ENCODE measurements around the gene ACTG1. TPM values are rescaled to one million over a fixed set of nuclear protein-coding genes. Genes with fewer than 3 reads are reported as not detected.

ACTG1 gene
- total RNA-seq, 1 donor from 2014 or later = 5,358 TPM

DNA sequence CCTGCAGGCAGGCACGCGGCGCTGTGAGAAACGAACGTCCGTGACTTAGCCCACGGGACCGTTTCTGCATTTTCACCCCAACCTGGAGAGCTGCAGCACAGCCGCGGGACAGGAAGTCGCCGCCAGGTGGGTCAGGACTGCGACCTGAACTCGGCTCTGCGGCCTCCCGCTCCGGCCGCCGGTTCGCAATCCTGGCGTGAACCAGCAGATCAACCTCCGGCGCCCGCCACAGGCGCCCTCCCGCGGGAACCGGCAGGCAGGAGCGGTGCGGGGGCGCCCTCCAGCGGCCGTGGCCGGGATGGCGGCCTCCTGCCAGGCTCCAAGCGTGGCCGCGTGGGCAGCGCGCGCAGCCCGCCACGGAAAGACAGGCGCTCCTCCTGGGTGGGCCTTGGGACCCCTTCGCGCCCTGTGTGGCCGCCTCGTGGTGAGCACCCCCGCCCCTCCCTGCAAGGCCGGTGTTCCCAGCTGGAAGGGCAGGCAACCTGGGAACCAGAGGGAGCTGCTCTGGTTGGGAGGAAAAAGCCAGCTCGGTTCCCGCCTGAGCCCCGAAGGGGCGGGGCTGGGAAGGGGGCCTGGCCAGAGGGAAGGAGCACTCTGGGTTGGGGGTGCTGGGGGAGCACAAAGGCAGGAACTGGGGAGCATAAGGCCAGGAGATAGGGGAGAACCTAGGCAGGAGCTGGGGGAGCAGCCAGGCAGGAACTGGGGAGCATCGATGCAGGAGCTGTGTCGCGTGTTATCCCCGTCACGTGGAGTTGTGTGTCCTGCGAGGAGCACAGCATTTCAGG lies 28.2 kb downstream of the ACTG1 start:
- FAIRE-seq = no peak
- DNase-seq (ENCODE audit: low spot score in 2 of 2) = peak; percentile 88 to 90

DNA sequence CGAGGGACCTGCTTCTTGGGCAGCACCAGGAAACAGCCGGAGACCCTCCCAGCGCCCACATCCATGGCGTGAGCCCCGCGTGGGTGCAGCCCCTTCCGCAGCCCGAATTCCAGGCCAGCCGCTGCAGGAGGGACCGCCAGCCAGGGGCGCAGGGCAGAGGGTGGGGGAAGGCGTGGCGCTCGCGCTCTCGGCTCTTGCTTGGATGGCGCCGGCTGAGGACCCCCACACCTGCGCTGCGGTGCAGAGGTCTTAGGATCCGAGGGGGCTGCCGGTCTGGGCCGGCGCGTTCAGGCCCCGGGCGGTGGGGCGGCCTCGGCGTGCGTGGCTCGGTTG lies 28.8 kb downstream of the ACTG1 start:
- DNase-seq (ENCODE audit: low spot score in 2 of 2) (no peak), FAIRE-seq (no peak)

DNA sequence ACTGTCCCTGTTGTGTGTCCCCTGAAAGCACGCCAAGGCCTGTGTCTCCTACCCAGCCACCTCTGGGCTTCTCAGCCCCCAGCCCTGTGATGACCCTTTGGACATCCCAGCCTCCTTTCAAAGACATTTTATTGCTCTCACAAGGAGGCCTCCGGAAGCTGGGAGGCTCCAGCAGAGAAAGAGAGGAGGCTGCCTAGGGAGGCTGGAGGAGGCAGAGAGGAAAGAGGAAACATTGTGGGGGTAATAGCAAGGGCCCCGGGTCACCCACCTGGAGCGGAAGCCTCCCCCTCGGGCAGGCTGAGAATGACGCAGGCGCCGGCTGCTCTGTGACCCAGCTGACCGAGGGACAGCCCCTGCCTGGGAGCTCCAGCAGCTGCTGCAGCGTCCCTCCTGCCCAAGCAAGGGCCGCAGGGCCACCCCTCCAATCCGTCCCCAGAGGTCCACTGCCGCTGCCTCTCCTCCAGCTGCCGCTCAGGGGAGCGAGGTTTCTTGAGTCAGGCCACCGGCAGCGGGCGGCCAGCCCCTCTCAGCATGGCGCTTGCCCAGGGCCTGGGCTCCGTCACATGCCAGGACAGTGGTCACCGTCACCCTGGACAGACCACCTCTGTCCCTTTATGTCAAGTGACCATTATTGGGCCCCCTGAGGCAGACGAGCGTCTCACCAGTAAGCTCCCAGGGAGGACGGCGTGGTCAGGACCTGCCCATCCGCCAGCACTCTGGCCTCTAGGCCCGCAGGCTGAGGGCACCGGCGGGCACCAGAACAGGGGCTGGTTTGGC lies 29.3 kb downstream of the ACTG1 start:
- DNase-seq (ENCODE audit: low spot score in 2 of 2) (no peak), FAIRE-seq (no peak)

DNA sequence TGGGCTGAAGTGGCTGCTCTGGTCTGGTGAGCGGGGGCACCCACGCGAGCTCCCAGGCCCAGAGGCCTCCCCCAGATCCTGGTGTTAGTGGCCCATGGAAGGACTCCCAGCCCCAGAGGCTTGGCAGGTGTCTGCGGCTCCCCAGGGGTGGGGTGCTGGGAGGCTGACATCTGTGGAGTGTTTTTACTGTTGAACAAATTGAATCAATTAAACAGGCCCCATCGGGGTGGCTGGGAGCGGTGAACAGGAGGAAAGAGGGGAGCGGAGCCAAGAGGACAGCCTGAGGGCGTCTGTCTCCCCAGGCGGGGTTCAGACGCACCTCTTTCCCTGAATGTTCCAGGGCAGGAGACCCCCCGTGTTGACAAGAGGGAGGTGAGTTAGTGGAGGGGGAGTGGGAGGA lies 29.9 kb downstream of the ACTG1 start:
- DNase-seq (ENCODE audit: low spot score in 2 of 2) = no peak

DNA sequence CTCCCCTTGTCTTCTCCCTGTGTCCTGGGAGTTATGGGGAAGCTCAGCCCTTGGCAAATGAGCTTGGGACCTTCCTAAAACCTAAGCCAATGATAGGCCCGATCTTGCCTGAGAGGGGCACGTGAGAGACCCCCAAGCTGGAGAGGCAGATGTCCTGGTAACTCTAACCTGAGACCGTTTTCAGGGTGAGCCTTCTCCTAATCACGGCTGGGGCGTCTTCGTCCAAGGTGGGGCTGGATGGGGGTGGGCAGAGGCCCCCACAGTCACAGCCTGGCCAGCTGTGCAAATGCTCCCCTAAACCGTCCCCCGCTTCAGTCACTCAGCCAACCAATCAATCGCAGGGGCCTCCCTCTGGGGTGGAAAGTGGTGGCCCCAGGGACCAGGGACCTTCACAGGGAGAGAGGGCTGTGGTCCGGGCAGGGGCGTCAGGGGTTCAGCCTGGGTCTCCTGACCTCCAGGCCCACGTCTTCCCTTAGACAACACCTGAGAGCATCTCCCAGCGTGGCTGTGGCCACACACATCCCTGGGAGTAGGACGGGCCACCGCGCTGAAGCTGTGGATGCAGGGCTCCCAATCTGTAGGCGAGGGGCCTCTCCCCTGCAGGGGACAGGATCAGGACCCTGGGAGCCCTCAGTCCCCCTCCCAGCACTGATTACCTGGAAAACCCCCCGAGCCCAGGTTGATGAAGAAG lies 30.6 kb downstream of the ACTG1 start:
- no peak for DNase-seq (ENCODE audit: low spot score in 2 of 2)

More for the DNA sequence above, 29.9 kb downstream of the ACTG1 start:
- no peak for FAIRE-seq

DNA sequence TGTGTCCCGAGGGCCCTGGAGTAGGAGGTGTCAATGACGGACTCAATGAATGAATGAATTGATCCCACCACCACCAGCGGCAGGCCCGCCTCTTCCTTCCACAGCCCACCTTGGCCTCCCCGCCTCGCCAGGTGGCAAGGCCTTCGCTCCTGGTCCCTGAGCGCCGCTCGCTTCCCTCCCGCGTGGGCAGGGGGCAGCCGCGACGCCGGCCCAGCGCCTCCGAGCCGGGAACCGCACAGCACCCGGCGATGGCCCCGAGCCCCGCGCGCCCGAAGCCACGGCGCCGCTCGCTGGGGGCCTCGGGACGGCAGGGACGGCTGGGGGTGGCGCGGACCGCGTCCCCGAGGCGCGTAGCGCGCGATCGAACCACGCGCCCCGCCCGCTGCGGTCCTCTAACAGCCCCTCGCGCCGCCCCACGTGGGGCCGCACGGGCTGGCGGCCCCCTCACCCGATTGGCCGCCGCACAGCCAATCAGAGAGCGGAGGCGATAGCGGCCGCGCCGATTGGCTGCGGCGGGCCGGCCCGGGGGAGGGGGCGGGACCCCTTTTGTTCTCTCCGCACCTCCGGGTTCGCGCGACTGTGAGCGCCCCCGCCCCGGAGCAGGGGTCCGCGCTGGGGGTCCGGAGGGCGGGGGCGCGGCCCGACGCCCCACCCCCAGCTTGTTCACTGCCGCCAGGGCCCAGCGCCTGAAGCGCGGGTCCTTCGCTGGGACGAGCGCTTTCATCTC lies 31.4 kb downstream of the ACTG1 start:
- DNase-seq (ENCODE audit: low spot score in 2 of 2) (peak; percentile 97 to 98), FAIRE-seq (no peak)

More for the DNA sequence above, 30.6 kb downstream of the ACTG1 start:
- no peak for FAIRE-seq

DNA sequence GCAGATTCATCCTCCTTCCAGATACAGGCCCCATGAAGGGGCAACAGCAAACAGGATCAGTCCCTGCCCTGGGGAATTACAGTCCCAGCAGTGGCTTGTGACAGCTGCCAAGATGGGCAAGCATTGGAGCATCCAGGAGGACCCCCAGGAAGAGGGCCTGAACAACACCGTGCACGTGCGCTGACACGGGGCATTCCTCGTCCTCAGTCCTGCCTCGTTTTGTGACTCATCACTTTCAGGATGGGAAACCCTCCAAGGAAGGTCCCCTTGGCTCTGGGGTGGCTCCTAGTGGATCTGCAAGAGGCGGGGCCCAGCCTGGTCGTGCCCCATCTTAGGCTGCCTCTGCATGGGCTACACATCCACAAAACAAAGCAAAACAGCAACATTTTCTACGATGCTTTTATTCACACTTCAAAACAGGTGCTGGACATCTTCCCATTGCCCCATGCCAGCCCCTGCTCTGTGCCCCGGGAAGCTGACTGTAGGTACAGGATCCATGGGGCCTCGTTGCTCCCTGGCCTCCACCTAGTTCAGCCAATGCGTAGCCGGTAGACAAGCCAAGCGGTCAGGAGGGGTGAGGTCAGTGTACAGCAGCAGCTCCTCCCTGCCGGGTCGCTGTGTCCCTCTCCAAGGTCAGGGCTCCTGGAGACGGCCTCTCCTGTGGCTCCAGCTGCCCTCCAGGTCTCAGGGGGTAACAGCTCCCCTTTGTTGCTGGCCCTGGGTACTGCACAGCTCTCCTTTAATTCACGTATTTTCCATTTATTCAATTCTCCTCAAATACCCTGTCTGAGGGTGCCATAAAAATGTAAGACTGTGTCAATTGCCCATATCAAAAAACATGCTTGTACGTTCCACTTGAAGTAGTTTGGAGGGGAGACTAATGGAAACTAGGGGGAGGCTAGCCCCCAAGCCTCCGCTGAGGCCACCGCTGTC lies 32.2 kb downstream of the ACTG1 start:
- no peak for DNase-seq (ENCODE audit: low spot score in 2 of 2)
- no peak for FAIRE-seq

DNA sequence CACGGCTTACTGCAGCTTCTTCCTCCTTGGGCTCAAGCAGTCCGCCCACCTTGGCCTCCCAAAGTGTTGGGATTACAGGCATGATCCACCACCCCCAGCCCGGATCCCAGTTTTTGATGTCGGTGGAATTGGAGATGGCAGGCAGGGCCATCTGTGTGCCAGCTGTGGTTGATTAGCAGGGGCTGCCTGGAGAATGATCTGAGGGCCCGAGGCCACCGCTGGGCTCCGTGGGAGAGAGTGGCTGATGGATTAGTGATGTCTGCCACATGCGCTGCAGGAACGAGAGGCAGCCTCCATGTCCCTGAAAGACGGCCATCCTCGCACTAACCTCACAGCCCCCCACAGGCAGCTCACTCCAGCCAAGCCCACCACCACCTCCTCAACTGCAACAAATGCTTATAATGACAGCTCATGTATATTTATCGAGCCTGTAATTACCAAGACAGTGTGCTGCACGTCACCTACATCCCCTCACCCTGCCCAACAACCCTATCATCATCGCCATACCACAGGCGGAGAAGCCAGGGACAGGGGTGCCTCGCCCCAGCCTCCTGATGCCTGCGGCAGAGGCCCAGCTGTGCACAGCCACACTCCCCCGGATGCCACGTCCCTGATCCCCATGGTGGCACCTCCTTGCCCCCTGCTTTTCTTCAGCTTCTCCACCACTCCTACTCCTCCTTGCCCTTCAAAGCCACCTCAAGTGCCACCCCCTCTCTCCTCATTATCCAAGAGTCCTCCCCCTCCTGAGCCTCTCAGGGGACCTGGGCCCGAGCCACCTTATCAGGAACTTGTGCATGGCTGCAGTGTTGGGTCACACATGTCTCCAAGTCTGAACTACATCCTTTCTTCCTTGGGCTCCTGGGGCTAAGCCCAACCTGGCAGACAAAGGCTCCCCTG lies 33.2 kb downstream of the ACTG1 start:
- FAIRE-seq (no peak), DNase-seq (ENCODE audit: low spot score in 2 of 2) (no peak)

DNA sequence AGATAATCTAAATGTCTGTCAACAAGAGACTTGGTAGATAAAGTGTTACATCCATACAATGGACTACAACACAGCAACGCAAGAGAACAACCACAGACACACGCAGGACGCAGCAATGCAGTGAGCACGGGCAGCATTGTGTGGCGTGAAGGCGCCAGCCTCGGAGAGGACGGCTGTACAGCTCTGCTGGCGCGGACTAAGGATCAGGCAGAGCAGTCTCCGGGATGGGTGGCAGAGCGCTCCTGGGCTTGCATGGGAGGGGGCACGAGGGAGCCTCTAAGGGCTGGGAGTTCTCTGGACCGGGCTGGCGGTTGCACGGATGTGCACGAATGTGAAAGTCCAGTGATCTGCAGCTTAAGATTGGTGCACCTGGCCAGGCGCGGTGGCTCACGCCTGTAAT lies 34.5 kb downstream of the ACTG1 start:
- DNase-seq (ENCODE audit: low spot score in 2 of 2) = no peak
- no peak for FAIRE-seq

DNA sequence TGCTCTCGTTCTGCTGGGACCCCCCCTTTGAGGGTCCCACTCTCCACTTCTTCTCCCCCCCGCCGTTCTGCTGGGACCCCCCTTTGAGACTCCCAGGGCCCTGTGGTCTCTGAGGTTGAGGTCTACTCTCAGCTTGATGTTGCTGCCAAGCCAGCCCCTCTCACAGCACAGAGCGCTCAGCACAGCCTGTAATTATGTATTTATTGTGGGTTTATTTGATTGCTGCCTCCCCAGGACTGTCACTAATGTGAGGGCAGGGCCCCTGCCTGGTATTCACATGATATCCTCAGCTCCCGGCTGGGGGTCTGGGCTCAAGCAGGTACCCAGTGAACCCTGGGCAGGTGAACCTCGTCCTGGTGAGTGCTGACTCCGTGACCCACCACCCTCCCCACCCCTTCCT lies 35.4 kb downstream of the ACTG1 start:
- DNase-seq (ENCODE audit: low spot score in 2 of 2) (no peak), FAIRE-seq (no peak)

DNA sequence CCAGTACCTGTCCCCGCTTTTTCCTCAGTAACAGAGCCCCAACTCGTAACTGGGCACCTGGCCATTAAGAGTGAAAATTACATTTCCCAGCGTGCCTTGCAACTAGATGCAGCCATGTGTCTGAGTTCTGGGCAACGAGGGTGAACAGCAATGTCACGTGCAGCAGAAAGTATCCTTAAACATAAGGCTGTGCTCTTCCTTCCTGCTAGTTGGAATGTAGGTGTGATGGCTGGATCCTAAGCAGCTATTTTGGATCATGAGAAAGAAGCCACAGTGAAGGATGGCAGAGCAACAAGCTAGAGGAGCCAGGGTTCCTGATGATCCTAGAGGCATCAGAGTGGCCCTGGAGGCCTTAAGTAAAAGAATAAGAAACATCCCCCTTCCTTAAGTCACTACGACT lies 36.0 kb downstream of the ACTG1 start:
- no peak for DNase-seq (ENCODE audit: low spot score in 2 of 2)
- FAIRE-seq = no peak

DNA sequence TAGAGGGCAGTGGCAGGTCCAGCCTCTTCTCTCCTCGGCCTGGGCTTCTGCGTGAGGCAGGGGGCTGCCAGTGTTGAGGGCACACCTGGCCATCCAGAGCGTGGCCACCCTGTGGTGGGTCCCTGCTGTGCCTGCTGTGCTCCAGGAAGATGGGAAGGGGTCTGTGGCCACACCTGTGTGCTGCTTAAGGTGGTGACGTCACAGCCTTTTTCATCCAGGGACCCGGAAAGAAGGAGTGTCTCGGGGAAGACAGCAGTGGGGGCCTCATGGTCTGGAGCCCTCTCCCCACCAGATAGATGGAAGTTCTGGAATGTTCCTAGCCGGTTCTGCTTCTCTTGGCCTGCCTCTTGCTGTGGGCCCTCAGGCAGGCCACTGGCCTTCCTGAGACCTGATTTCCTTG lies 36.5 kb downstream of the ACTG1 start:
- FAIRE-seq (no peak), DNase-seq (ENCODE audit: low spot score in 2 of 2) (no peak)

DNA sequence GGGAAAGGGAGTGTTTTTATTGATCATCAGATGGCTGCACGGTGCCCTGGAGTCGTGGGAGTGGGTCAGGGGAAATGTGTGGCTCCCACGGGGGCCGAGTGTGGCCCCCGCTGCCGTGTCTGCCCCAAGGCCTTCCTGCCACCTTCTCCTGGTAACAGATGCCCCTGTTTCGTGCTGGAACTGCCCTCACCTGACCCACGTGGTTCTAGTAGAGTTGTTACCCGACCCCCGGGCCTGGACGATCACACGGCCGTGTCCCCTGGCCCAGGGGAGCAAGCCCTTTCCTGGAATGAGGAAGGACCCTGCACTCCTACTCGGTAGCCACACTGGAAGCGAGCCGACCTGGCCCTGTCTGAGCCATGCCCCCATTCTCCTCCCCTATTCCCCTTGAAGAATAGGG lies 37.6 kb downstream of the ACTG1 start:
- DNase-seq (ENCODE audit: low spot score in 2 of 2) = no peak
- no peak for FAIRE-seq

DNA sequence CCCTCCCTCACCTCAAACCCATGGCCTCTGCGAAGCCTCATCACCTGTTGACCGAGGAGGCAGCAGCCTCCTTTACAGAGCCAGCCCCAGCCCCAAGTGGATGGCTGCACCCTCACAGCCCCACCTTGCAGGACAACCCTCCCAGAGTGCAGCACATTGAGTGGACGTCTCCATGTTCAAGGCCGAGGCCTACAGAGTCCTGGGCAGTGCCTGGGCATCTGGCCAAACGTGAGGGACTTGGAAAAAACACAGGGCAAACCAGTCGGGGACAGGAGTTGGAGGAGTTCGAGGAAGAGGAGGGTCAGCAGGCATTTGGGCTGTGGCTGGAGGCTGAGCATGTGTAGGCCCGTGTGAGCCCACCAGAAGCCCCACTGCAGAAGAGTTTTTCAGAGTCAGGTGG lies 39.6 kb downstream of the ACTG1 start:
- DNase-seq (ENCODE audit: low spot score in 2 of 2) (no peak), FAIRE-seq (no peak)

DNA sequence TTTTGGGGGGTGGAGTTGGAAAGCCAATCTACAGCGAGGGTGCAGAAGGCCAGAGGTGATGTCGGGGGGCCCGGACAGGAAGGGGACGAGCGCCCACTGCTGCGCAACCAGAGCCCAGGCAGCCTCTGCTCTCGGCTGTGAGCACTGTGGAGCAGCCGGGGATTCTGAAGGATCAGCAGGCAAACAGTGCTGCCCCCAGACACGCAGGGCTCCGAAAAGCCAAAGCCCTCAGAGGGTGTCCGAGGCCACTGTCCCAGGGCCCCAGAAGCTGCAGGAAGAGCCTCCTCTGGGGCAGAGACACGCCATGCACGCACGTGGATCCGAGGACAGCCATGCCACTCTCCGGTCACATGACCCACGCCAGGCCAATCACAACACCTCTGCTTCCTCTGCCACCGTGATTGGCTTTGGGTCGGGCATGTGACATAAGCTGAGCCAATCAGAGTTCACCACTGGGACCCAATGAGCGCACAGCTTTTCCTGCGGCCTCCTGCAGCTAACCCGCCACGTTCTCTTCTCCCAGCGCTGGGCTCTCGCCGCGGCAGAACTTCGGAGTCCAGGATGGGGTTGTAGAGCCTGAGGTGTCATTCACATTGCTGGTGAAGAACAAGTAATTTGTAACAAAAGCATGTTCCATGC lies 40.7 kb downstream of the ACTG1 start:
- FAIRE-seq = no peak

DNA sequence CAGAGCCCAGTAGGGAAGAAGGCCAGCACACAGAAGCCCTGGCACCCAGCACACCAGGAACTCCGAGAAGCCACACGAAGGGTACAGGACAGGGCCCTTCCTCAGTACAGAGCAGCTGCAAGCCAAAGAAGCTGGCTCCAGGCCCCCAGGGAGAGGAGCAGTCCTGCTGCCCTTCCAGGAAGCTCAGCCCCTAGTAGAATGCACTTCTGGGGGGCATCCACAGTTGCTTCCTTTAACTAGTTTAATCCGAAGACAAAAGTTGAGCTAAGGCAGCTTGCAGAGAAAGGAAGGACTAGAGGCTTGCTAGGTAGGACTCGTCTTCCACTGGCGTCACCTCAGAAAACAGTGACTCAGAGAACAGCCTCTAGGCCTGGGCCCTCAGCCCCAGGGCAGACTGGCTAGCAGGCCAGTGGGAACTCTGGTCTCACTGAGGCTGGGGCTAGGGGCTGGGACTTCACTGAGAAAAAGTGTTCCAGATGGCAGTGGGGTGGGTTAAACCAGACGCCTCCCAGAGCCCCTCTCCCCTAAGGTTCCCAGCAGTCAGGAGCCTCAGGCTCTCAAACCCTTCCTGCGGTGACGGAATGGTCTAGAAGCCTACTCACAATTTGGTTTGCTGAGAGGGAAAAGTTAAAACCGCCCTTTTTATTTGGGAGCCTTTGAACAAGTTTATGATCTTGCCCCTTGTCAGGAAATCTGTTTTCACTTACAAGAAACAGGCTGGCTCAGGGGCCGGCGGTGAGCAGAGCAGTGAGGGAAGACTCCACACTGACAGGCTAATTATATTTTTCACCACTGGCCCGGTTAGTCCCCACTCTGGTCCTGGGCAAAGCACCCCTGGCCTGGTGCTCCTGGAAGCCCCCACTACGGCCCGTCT lies 41.4 kb downstream of the ACTG1 start:
- no peak for FAIRE-seq
- no peak for DNase-seq (ENCODE audit: low spot score in 2 of 2)

More for the DNA sequence above, 40.7 kb downstream of the ACTG1 start:
- peak; percentile 83 to 92 for DNase-seq (ENCODE audit: low spot score in 2 of 2)

DNA sequence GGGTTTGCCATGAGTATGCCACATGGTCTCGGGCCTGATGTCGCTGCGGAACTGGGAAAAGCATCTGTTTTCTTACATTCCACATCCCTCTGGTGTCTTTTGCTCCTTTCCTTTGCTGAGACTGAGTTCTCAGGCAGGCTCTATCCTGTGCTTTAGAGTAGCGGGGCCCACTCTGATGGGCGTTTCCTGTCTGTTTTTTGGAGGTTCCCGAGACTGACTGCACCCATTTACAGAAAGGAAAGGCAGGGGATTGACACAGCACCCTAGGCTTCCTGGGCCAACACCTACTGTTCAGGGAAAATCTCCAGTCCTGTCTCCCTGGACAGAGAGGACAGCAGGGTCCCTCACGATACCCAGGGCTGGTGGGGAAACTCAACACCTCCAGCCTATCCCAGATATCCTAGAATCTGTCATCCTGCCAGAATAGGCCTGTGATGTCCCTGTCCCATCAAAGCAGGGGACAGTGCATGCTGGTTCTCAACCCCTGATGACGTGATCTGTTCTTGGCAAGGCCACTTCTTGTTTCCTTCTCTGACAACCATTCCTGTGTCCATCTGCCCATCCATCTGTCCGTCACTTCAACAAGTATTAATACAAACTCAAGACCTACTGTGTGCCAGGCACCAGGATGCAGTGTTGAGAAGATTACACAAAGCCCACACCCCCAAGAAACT lies 42.2 kb downstream of the ACTG1 start:
- no peak for DNase-seq (ENCODE audit: low spot score in 2 of 2)

More for the DNA sequence above, 42.2 kb downstream of the ACTG1 start:
- no peak for FAIRE-seq
